H1 (cell line): ENCODE measurements around the gene ALPK3. TPM values are rescaled to one million over a fixed set of nuclear protein-coding genes. Genes with fewer than 3 reads are reported as not detected.

ENCODE experiments used
- CTCF ChIA-PET: fragments of 300-600 bp; sonication (Branson Sonifier 250); formaldehyde crosslinking; loops from one replicate; lab custom pipeline; 2021; ENCODE audit not compliant: partially characterized antibody; lab: Charles Lee
- POLR2A ChIA-PET: fragments of 300-600 bp; sonication (Branson Sonifier 250); formaldehyde crosslinking; loops from one replicate; lab custom pipeline; 2021; ENCODE audit warnings: inconsistent platforms; ENCODE audit not compliant: partially characterized antibody; lab: Charles Lee
- DNase-seq, 2 experiments: peaks; one replicate each; pipeline versions ENCODE4 v3.0.0 to v3.0.0-alpha.2; 2010 to 2022; ENCODE audit warnings: low spot score in 2 of 2, low read depth in 1 of 2, mixed read lengths in 1 of 2
- FAIRE-seq: peaks from 2 replicates; lab custom pipeline; 2011; peaks lifted over from hg19 to GRCh38; lab: Jason Lieb, UNC
- H2AFZ ChIP-seq: 2 replicates; pipeline ENCODE4 v1.8.1; 2012; ENCODE audit warnings: low read length, inconsistent platforms
- H2AK5ac ChIP-seq: 2 replicates; pipeline ENCODE4 v1.6.1; 2013; ENCODE audit warnings: low read depth, low read length
- H2BK120ac ChIP-seq: replicated peaks from 2 replicates; pipeline ENCODE3; 2013; ENCODE audit warnings: low read depth, low read length, inconsistent platforms
- H2BK12ac ChIP-seq: 2 replicates; pipeline ENCODE4 v1.6.1; 2013; ENCODE audit warnings: low read depth, low read length
- H2BK15ac ChIP-seq: 2 replicates; pipeline ENCODE4 v1.6.1; 2013; ENCODE audit warnings: low read length
- H2BK20ac ChIP-seq: 2 replicates; pipeline ENCODE4 v1.6.1; 2013; ENCODE audit warnings: low read length
- H2BK5ac ChIP-seq: 2 replicates; pipeline ENCODE4 v1.6.1; 2013; ENCODE audit warnings: low read depth, low read length
- H3K14ac ChIP-seq: 2 replicates; pipeline ENCODE4 v1.6.1; 2013; ENCODE audit warnings: inconsistent platforms; ENCODE audit not compliant: insufficient read length
- H3K18ac ChIP-seq: 2 replicates; pipeline ENCODE4 v1.6.1; 2013; ENCODE audit warnings: low read length; ENCODE audit errors: extremely low read depth
- H3K23ac ChIP-seq: 2 replicates; pipeline ENCODE4 v1.6.1; 2013; ENCODE audit warnings: inconsistent platforms; ENCODE audit not compliant: insufficient read length
- H3K23me2 ChIP-seq: 2 replicates; pipeline ENCODE4 v1.6.1; 2013; ENCODE audit warnings: low read depth, low read length
- H3K27ac ChIP-seq: 2 replicates; pipeline ENCODE4 v1.6.1; 2011; ENCODE audit warnings: low read depth, low read length, inconsistent platforms
- H3K27me3 ChIP-seq, 4 experiments: replicated peaks in 1 of 4; 1 replicate in 1 of 4; 2 replicates in 3 of 4; pipeline versions ENCODE4 v1.6.1 to v1.8.1; 2011 to 2013; ENCODE audit warnings: low read length in 3 of 4, mild to moderate bottlenecking in 3 of 4, inconsistent platforms in 2 of 4, mixed read lengths in 2 of 4, moderate library complexity in 1 of 4; ENCODE audit not compliant: control insufficient read depth in 3 of 4, insufficient read depth in 3 of 4; ENCODE audit errors: extremely low read depth in 1 of 4
- H3K36me3 ChIP-seq, 4 experiments: 2 replicates each; pipeline versions ENCODE4 v1.6.1 to v1.8.1; 2011 to 2013; ENCODE audit warnings: mild to moderate bottlenecking in 4 of 4, low read length in 3 of 4, moderate library complexity in 2 of 4, control low read depth in 1 of 4, inconsistent platforms in 1 of 4; ENCODE audit not compliant: insufficient read depth in 4 of 4, control insufficient read depth in 2 of 4
- H3K4ac ChIP-seq: replicated peaks from 2 replicates; pipeline ENCODE3; 2013; ENCODE audit warnings: low read length, low read depth, mixed read lengths, inconsistent platforms; ENCODE audit not compliant: insufficient read length
- H3K4me1 ChIP-seq, 4 experiments: replicated peaks in 1 of 4; 1 replicate in 1 of 4; 2 replicates in 3 of 4; pipeline versions ENCODE4 v1.6.1 to v1.8.1; 2011 to 2013; ENCODE audit warnings: low read length in 3 of 4, inconsistent platforms in 2 of 4, mixed read lengths in 1 of 4; ENCODE audit not compliant: insufficient read depth in 4 of 4, control insufficient read depth in 3 of 4
- H3K4me2 ChIP-seq, 2 experiments: 2 replicates each; pipeline versions ENCODE4 v1.6.1 to v1.8.1; 2011 to 2013; ENCODE audit warnings: low read depth in 2 of 2, low read length in 2 of 2, control low read depth in 1 of 2, inconsistent platforms in 1 of 2, mild to moderate bottlenecking in 1 of 2; ENCODE audit not compliant: insufficient read depth in 1 of 2
- H3K4me3 ChIP-seq, 4 experiments: fragments of 200-600, 300-600 bp in 1 of 4; sonication (generic), shearing (Covaris generic), sonication (Bioruptor Twin) in 1 of 4; 2 replicates each; pipeline versions ENCODE4 v1.5.1 to v1.8.1; 2011 to 2016; ENCODE audit warnings: low read length in 4 of 4, low read depth in 3 of 4, control low read depth in 2 of 4, inconsistent platforms in 2 of 4, mild to moderate bottlenecking in 2 of 4, mixed read lengths in 1 of 4, moderate library complexity in 1 of 4; ENCODE audit not compliant: insufficient read depth in 2 of 4; ENCODE audit errors: extremely low read depth in 1 of 4
- H3K56ac ChIP-seq: replicated peaks from 2 replicates; pipeline ENCODE3; 2013; ENCODE audit warnings: low read depth, mild to moderate bottlenecking, mixed read lengths, low read length, inconsistent platforms; ENCODE audit not compliant: insufficient read length
- H3K79me1 ChIP-seq: 2 replicates; pipeline ENCODE4 v1.6.1; 2013; ENCODE audit warnings: low read depth, low read length, control low read depth
- H3K79me2 ChIP-seq, 2 experiments: 2 replicates each; pipeline versions ENCODE4 v1.6.1 to v1.8.1; 2012 to 2013; ENCODE audit warnings: low read length in 2 of 2, mild to moderate bottlenecking in 2 of 2, inconsistent platforms in 1 of 2; ENCODE audit not compliant: insufficient read depth in 2 of 2, control insufficient read depth in 1 of 2
- H3K9ac ChIP-seq, 4 experiments: replicated peaks in 1 of 4; 1 replicate in 1 of 4; 2 replicates in 3 of 4; pipeline versions ENCODE4 v1.6.1 to v1.8.1; 2011 to 2013; ENCODE audit warnings: low read depth in 3 of 4, low read length in 3 of 4, control low read depth in 2 of 4, mild to moderate bottlenecking in 2 of 4, moderate library complexity in 2 of 4, inconsistent platforms in 1 of 4; ENCODE audit errors: extremely low read depth in 1 of 4
- H3K9me3 ChIP-seq, 2 experiments: 2 replicates each; pipeline versions ENCODE4 v1.6.1 to v1.8.1; 2012 to 2013; ENCODE audit warnings: mild to moderate bottlenecking in 2 of 2, moderate library complexity in 2 of 2, control low read depth in 1 of 2, inconsistent platforms in 1 of 2, low read depth in 1 of 2, low read length in 1 of 2, mixed read lengths in 1 of 2; ENCODE audit not compliant: insufficient read depth in 2 of 2
- H4K20me1 ChIP-seq, 2 experiments: replicated peaks in 1 of 2; 2 replicates each; pipeline versions ENCODE3 to v1.8.1; 2011 to 2013; ENCODE audit warnings: inconsistent platforms in 2 of 2, low read length in 2 of 2, mild to moderate bottlenecking in 1 of 2; ENCODE audit not compliant: insufficient read depth in 2 of 2, control insufficient read depth in 1 of 2
- H4K5ac ChIP-seq: 2 replicates; pipeline ENCODE4 v1.6.1; 2013; ENCODE audit warnings: low read length, low read depth, mixed read lengths, inconsistent platforms; ENCODE audit not compliant: insufficient read length
- H4K8ac ChIP-seq: 2 replicates; pipeline ENCODE4 v1.8.0; 2013; ENCODE audit warnings: mild to moderate bottlenecking, moderate library complexity, low read length, inconsistent platforms; ENCODE audit not compliant: insufficient read depth; ENCODE audit errors: extremely low read depth
- H4K91ac ChIP-seq: replicated peaks from 2 replicates; pipeline ENCODE3; 2013; ENCODE audit warnings: low read length, mixed read lengths, inconsistent platforms; ENCODE audit not compliant: insufficient read length
- BACH1 ChIP-seq: IDR thresholded peaks from 2 replicates; pipeline ENCODE4 v1.6.1; 2012; ENCODE audit warnings: low read length, improper control_type of control experiment
- BCL11A ChIP-seq, 2 experiments: IDR thresholded peaks; one replicate each; pipeline ENCODE4 v1.6.1; 2011; ENCODE audit warnings: low read depth in 2 of 2, low read length in 2 of 2, mild to moderate bottlenecking in 2 of 2
- EP300 ChIP-seq, 2 experiments: IDR thresholded peaks; 1 replicate in 1 of 2; 2 replicates in 1 of 2; pipeline ENCODE4 v1.6.1; 2011 to 2012; ENCODE audit warnings: low read depth in 2 of 2, low read length in 2 of 2, mild to moderate bottlenecking in 2 of 2, borderline replicate concordance in 1 of 2, inconsistent platforms in 1 of 2, moderate library complexity in 1 of 2
- HDAC2 ChIP-seq, 2 experiments: fragments of 300-600 bp in 1 of 2; sonication (generic) in 1 of 2; IDR thresholded peaks; 2 replicates each; pipeline ENCODE4 v1.6.1; 2011 to 2012; ENCODE audit warnings: low read depth in 2 of 2, low read length in 2 of 2, mild to moderate bottlenecking in 2 of 2, moderate library complexity in 2 of 2, borderline replicate concordance in 1 of 2, inconsistent platforms in 1 of 2
- HDAC6 ChIP-seq: IDR thresholded peaks from one replicate; pipeline ENCODE4 v1.7.1; 2012; ENCODE audit warnings: low read depth, mild to moderate bottlenecking, inconsistent platforms, low read length, moderate library complexity
- NRF1 ChIP-seq: IDR thresholded peaks from 2 replicates; pipeline ENCODE4 v1.6.1; 2011; ENCODE audit warnings: mild to moderate bottlenecking, low read depth, low read length, improper control_type of control experiment
- POU5F1 ChIP-seq: IDR thresholded peaks from 2 replicates; pipeline ENCODE4 v1.6.1; 2011; ENCODE audit warnings: low read depth, mild to moderate bottlenecking, low read length, moderate library complexity
- RFX5 ChIP-seq: IDR thresholded peaks from 2 replicates; pipeline ENCODE4 v1.6.1; 2011; ENCODE audit warnings: low read depth, low read length, improper control_type of control experiment, borderline replicate concordance
- TEAD4 ChIP-seq: IDR thresholded peaks from 2 replicates; pipeline ENCODE4 v1.6.1; 2012; ENCODE audit warnings: low read depth, low read length, inconsistent platforms, mixed read lengths
- WGBS, 2 experiments: shearing (Covaris generic) in 1 of 2; methylation state at CpG; one replicate each; pipeline versions ENCODE4 v1.1.6 to v1.1.7; 2013 to 2015; ENCODE audit warnings: low lambda C conversion rate in 2 of 2, mixed read lengths in 2 of 2, inconsistent platforms in 1 of 2, low coverage in 1 of 2, missing lambda C conversion rate in 1 of 2; ENCODE audit not compliant: insufficient replicate concordance in 2 of 2, insufficient coverage in 1 of 2, insufficient read length in 1 of 2; ENCODE audit errors: extremely low coverage in 1 of 2, missing lambda C conversion rate in 1 of 2; 5-methylcytosine and 5-hydroxymethylcytosine counted together
- polyA plus RNA-seq, 7 experiments: library from polyadenylated mRNA; depleted of rRNA in 3 of 7; stranded (reverse) in 5 of 7; unstranded in 2 of 7; fragments of >200 nt in 5 of 7; fragments of 200-250 nt in 2 of 7; gene quantifications; 1 replicate in 5 of 7; 2 replicates in 1 of 7; 4 replicates in 1 of 7; pipeline versions ENCODE4 v1.2.1 to v1.2.3, GENCODE V29; 2011 to 2013; ENCODE audit warnings: missing spikeins in 2 of 7, mixed read lengths in 2 of 7
- total RNA-seq: library from RNA; stranded (reverse); fragmentation: NEBNext Ultra II Directional; extraction: Animal tissue kit (Norgen Biotek cat#: 25700); gene quantifications from 2 replicates; pipeline ENCODE4 v1.2.1, GENCODE V29; 2021

ALPK3 gene
- total and polyA plus RNA-seq, 2 of the 8 experiments (the other 6 are each of a cell fraction or from before 2014, with no cell fraction given) = 4.4 to 19.2 TPM

DNA sequence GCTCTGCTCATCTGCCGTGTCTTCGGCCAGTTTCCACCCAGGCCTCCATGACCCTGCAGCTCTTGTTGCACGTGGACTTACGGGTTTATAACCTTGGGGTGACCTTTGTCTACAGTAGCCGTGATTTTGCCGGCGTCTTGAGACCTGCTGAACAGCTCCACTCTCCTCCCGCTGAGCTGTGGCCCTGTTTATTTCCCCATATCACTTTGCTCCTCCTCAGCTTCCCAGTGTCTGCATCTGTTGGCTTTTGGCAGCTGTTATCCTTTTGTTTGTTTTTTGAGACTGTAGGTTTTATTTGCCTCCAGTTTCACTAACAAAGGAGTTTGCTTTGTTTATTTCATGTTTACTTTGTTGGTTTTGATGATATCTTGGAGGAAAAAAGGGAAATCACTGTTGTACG lies 38.0 kb downstream of the ALPK3 start:
- TF ChIP-seq HDAC6 = no peak
- TF ChIP-seq TEAD4 = no peak
- no peak for TF ChIP-seq BCL11A (IDR thresholded peaks at IDR 0.05; ENCODE audit: low read depth in 2 of 2, low read length in 2 of 2)
- no peak for TF ChIP-seq HDAC2 (IDR thresholded peaks at IDR 0.05; ENCODE audit: borderline replicate concordance in 1 of 2, low read depth in 2 of 2, low read length in 2 of 2)
- no peak for TF ChIP-seq POU5F1
- no peak for TF ChIP-seq RFX5
- no peak for TF ChIP-seq BACH1
- no peak for TF ChIP-seq EP300 (IDR thresholded peaks at IDR 0.05; ENCODE audit: borderline replicate concordance in 1 of 2, low read depth in 2 of 2, low read length in 2 of 2)
- TF ChIP-seq NRF1 = no peak
- no peak overlapping the region for H2AK5ac ChIP-seq
- no peak overlapping the region for H2BK5ac ChIP-seq
- H2BK15ac ChIP-seq = no peak overlapping the region
- H3K23me2 ChIP-seq = no peaks in the 10 kb centered on the region
- no peak overlapping the region for H3K56ac ChIP-seq
- DNase-seq (no peak), FAIRE-seq (no peak)
- no peaks in the 10 kb centered on the region for H4K20me1 ChIP-seq
- H2BK20ac ChIP-seq = no peak overlapping the region
- no peaks in the 10 kb centered on the region for H3K79me2 ChIP-seq
- H3K18ac ChIP-seq = no peak overlapping the region
- 90% methylated on average over 9 of the region's 9 CpGs; no CpG with 5 or more reads in 1 of the 2 experiments for WGBS, 2 experiments
- no peak overlapping the region for H2BK120ac ChIP-seq
- H3K79me1 ChIP-seq = no peaks in the 10 kb centered on the region
- no peak overlapping the region for H3K14ac ChIP-seq
- H4K5ac ChIP-seq = no peak overlapping the region
- no peak overlapping the region for H3K4ac ChIP-seq
- no peak overlapping the region for H3K27ac ChIP-seq
- H2BK12ac ChIP-seq = no peak overlapping the region
- POLR2A ChIA-PET = interaction anchor here (1.0 to 1.3 kb wide), 2 partner anchors 9 to 10 kb away, joined by 5 to 7 read pairs; no protein-coding TSS in a partner anchor
- no peak overlapping the region for H3K4me2 ChIP-seq
- H3K4me3 ChIP-seq = no peak overlapping the region
- H2AFZ ChIP-seq = no peak overlapping the region
- H3K4me1 ChIP-seq = no peaks in the 10 kb centered on the region
- peaks cover 0 to 3% (median 0%) of the 10 kb centered on the region in 4 experiments; a peak in 2 of 8 replicates for H3K36me3 ChIP-seq
- no peak overlapping the region for H4K91ac ChIP-seq
- H3K23ac ChIP-seq = no peak overlapping the region
- H3K27me3 ChIP-seq = no peaks in the 10 kb centered on the region
- CTCF ChIA-PET = interaction anchor here (0.8 to 2.6 kb wide), 8 partner anchors 10 to 179 kb away, joined by 3 to 8 read pairs (median 3); no protein-coding TSS in a partner anchor
- no peak overlapping the region for H4K8ac ChIP-seq
- H3K9ac ChIP-seq = no peak overlapping the region
- H3K9me3 ChIP-seq = no peaks in the 10 kb centered on the region
